Measurements from ENCODE around the gene GLYAT.

The GLYAT gene

GRCh38 chr11:58676563-58677135 lies 55.1 kb downstream of the GLYAT start:
- no peak for DNase-seq

DNA sequence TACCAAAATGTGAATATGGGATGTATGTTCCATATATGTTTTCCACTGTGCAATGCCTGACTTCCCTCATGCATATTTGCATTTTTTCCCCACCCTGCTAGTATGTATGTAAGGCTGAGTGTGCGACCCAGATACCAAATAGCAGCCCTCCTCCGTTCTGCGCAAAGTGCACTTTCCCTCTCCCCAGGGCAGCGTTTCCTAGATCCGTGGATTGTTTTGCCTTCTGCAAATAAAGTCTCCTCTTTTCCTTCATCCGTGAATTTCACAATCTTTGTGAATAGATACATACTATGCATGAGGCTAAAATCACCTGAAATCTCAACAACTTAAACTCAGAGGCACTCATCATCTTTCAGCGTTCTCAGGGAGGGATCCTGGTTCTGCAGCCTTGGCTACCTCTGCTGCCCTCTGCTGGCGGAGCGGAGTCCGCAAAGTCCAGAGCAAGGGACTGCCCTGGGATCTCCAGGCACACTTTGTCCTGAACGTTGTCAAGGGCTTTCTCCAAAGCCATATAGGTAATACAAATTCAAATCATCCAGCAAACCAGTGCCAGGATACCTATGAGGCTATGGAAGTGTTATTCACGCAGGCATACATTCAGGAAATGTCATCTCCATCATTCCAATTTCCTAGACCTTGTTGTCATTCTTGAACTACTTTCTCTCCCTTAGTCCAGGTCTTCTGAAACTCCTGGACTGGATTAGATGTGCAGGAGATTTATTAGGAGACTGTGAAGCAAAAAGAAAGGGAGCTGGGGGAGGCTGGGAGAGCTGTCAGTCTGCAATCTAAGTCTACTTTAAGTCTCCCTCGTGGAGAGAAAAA lies 56.2 kb downstream of the GLYAT start:
- peak; percentile 51 for DNase-seq

DNA sequence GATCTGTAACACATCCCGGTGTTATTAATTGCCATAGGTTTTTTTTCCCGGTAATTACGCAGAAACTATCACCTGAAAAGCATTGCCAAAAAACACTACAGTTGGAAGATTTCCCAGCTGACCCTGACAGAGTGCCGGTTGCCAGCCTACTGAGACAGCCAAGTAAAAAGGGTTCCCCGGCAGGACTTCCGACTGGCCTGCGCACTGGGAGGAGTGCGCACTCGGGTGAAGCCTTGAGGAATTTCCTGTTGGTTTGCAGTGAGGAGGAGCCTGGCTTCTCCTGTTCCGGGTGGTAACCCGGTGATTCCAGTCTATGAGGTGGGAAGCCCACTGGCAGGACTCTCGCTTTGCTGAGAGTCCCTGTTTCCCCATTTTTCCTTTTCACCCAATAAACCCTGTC lies 57.1 kb downstream of the GLYAT start:
- no peak for DNase-seq

- DNase-seq = no peak
Measured at GRCh38 chr11:58671983-58672633, 59.6 kb downstream of the GLYAT start.

DNA sequence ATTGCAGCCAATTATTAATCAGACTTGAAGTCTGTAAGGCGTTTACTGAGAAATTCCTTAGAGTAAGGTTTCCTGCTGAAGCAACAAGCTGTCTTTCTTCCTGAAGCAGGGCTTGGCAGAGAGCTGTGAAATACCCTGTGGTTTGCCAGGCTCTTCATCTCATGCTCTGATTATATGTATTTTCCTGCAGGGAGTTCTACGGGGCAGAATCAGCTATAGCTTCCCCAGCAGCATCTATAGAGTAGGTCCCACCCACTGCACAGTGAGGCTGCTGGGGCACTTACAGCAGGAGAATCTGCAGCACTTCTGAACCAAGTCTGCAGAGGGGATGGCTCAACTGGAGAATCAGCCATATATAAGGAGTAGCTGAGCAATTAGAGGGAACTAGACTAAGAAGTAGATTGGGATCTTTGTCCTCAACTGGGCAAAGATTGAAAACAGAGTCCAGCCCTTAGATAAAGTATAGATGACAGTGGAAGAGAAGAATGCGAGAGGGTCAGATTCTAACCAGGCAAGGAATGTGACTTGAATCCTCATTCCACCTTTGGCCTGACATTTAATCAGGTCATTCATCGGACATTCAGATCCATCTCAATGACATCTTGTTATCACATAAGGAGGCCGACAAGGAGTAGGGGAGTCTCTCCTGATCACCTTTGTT lies 71.7 kb downstream of the GLYAT start:
- DNase-seq = no peak

DNA sequence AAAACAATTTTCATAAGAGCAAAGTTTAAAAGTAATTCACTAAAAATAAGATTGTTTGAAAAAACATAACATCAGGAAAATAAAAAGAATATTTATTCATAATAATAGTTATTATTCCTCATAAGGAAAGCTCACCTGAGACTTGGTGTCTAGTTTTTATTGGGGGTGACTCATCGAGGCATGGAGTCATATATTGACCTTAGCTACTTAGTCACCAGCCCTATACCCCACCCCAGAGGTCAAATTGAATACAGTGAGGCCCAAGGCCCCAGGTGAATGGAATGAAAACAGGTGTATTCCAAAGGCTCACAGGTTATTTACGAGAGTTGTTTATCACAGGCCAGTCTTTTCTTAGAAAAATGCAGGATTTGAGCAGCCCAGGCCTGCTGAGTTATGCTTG lies 72.3 kb downstream of the GLYAT start:
- no peak for DNase-seq

All from fibroblast of skin of right biceps (primary cell).